Caco-2 (cell line): ENCODE data around the gene SP8. TPM values are rescaled to one million over a fixed set of nuclear protein-coding genes. Genes with fewer than 3 reads are reported as not detected.
"Not testable (repeated sequence)": the region's sequence is repeated elsewhere in the genome, so short reads cannot be mapped to it uniquely, and the experiment has no call there.

Experiments used
- Bru-seq: library from RNA; stranded (reverse); fragments of 400-500 nt; gene quantifications from one replicate; lab custom pipeline; 2021; lab: Mats Ljungman, UMichigan
- BruChase-seq, 2 experiments: library from RNA; stranded (reverse); fragments of 400-500 nt; gene quantifications; one replicate each; lab custom pipeline; 2021; lab: Mats Ljungman, UMichigan
- BruUV-seq: library from RNA; stranded (reverse); fragments of 400-500 nt; replicated peaks from 2 replicates; lab custom pipeline; 2021; lab: Mats Ljungman, UMichigan
- CTCF ChIA-PET: fragments of 300-600 bp; sonication (Branson Sonifier 250); formaldehyde crosslinking; loops from one replicate; lab custom pipeline; 2022; ENCODE audit warnings: antibody characterized with exemption; lab: Charles Lee
- POLR2A ChIA-PET: fragments of 300-600 bp; sonication (Branson Sonifier 250); formaldehyde crosslinking; loops from one replicate; lab custom pipeline; 2022; ENCODE audit warnings: antibody characterized with exemption; lab: Charles Lee
- DNase-seq, 2 experiments: peaks; one replicate each; pipeline versions ENCODE4 v3.0.0 to v3.0.0-alpha.2; 2020 to 2022
- H3K27me3 ChIP-seq: replicated peaks from 2 replicates; pipeline ENCODE4 v1.6.0; 2011; ENCODE audit warnings: low read length; ENCODE audit not compliant: control insufficient read depth, insufficient read depth
- H3K36me3 ChIP-seq: 2 replicates; pipeline ENCODE4 v1.5.1; 2011; ENCODE audit warnings: low read length; ENCODE audit not compliant: control insufficient read depth, insufficient read depth
- H3K4me1 ChIP-seq: fragments of 250-450 bp; sonication (Bioruptor Pico); 2 replicates; pipeline ENCODE4 v1.5.1; 2020; ENCODE audit warnings: mild to moderate bottlenecking
- H3K4me3 ChIP-seq: 2 replicates; pipeline ENCODE4 v1.5.1; 2011; ENCODE audit warnings: low read depth, mild to moderate bottlenecking, control low read depth, low read length
- H3K9me3 ChIP-seq: fragments of 250-450 bp; sonication (Bioruptor Pico); 2 replicates; pipeline ENCODE4 v1.5.1; 2020; ENCODE audit warnings: mild to moderate bottlenecking, moderate library complexity
- H3K27ac Mint-ChIP-seq: one replicate; pipeline ENCODE4 v1.8.0; 2022; ENCODE audit warnings: mixed read lengths; ENCODE audit not compliant: unreplicated experiment
- H3K27me3 Mint-ChIP-seq: one replicate; pipeline ENCODE4 v1.8.0; 2022; ENCODE audit warnings: mixed read lengths; ENCODE audit not compliant: insufficient read depth, unreplicated experiment
- H3K36me3 Mint-ChIP-seq: one replicate; pipeline ENCODE4 v1.8.0; 2022; ENCODE audit warnings: mild to moderate bottlenecking, mixed read lengths; ENCODE audit not compliant: insufficient read depth, unreplicated experiment
- H3K4me1 Mint-ChIP-seq: one replicate; pipeline ENCODE4 v1.8.0; 2022; ENCODE audit warnings: low read depth, mixed read lengths; ENCODE audit not compliant: unreplicated experiment
- H3K4me3 Mint-ChIP-seq: one replicate; pipeline ENCODE4 v1.8.0; 2022; ENCODE audit warnings: mild to moderate bottlenecking, moderate library complexity, mixed read lengths; ENCODE audit not compliant: unreplicated experiment
- H3K9me3 Mint-ChIP-seq: one replicate; pipeline ENCODE4 v1.8.0; 2022; ENCODE audit warnings: mixed read lengths; ENCODE audit not compliant: unreplicated experiment
- intact Hi-C: fragments of 100-400 bp; cut with micrococcal nuclease; formaldehyde crosslinking; loops from one replicate; pipeline ENCODE4 v1.10.0; 2022; ENCODE audit not compliant: unreplicated experiment
- long read RNA-seq: library from polyadenylated mRNA; stranded (forward); transcript quantifications from one replicate; pipeline ENCODE4 v2.0.0, GENCODE V29; 2022
- total RNA-seq: library from RNA; stranded (reverse); gene quantifications from 2 replicates; pipeline ENCODE4 v1.2.3, GENCODE V29; 2022
- TF ChIP-seq, protein P1 (sequence below), 2 experiments: fragments of 200-600 bp in 1 of 2; IDR thresholded peaks; 1 replicate in 1 of 2; 2 replicates in 1 of 2; pipeline versions ENCODE4 v1.5.1 to v1.8.0; 2011 to 2022; ENCODE audit warnings: antibody characterized with exemption in 1 of 2, control low read depth in 1 of 2, inconsistent platforms in 1 of 2, low read depth in 1 of 2, low read length in 1 of 2, mild to moderate bottlenecking in 1 of 2, moderate library complexity in 1 of 2; ENCODE audit not compliant: insufficient read depth in 1 of 2, severe bottlenecking in 1 of 2, unreplicated experiment in 1 of 2

SP8 gene
- total RNA-seq (13.2 and 13.3 TPM in 2 replicates), Bru-seq, nascent RNA (percentile 74 among the genes with signal in this experiment), BruChase-seq, experiment 1, labeled RNA remaining after a 2-hour chase (percentile 95 among the genes with signal in this experiment), BruChase-seq, experiment 2, labeled RNA remaining after a 6-hour chase (percentile 66 among the genes with signal in this experiment)
- long read RNA-seq, partial matches to known transcripts = 0 of 6 reads
- long read RNA-seq, other reads (novel, unspliced or antisense) = 6 of 6 reads

DNA sequence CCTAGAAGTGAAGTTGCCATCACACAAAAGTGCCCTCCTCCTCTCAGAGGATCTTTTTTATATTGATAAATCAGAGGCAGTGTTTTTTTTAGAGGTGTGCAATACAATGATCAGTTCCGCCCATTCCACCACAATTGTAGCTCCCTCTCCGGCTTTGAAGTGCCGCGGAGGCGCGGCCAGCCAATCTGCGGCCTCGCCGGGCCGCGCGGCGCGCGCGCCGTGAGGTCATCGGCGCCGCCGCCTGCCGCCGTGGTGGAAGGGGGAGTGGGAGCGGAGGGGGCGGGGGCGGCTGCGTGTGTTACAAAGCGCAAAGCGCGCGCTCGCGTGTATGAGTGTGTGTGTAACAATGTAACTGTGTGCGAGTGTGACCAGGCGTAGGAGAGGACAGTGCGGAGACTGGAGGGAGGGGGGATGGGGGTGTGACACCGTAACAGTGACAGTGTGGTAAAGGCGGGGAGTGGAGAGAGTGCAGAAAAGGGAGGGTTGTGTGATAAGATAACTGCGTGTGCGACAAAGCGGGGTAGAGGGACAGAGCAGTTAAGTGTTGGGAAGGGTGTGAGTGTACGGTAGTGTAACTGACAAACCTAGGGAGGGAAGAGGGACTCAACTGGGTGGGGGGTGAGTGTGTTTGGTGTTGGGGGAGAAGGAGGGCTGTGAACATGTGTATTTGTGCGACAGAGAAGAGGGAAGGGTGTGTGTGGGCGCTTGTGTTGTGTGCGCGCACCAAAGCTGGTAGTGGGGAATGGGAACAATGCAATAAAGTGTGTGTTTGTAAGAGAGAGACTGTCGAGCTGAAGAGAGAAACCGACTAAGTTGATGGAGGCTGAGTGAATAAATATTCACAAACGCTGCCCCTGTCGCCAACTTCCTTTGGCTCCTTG is at the start of gene SP8:
TSS of gene SP8 (minus strand) at position 108 of the 881 bp plus-strand sequence. CDS start at position 20, 88 bp downstream.
- Histone ChIP-seq H3K4me3 (peak within 1 kb of the TSS; percentile 84), H3K27me3 (no peaks in the 10 kb centered on the region; the same call in 1 of the 2 replicates), H3K36me3 (no peaks in the 10 kb centered on the region), H3K9me3 (no peaks in the 10 kb centered on the region), H3K4me1 (peaks cover 10% of the 10 kb centered on the region)
- Mint-ChIP-seq H3K27me3 (peaks cover 6% of the 10 kb centered on the region), H3K36me3 (peaks cover 19% of the 10 kb centered on the region), H3K27ac (peak within 1 kb of the TSS; percentile 66), H3K4me1 (peaks cover 29% of the 10 kb centered on the region), H3K9me3 (no peaks in the 10 kb centered on the region), H3K4me3 (peak within 1 kb of the TSS; percentile 92)
- TF ChIP-seq, protein P1, sequence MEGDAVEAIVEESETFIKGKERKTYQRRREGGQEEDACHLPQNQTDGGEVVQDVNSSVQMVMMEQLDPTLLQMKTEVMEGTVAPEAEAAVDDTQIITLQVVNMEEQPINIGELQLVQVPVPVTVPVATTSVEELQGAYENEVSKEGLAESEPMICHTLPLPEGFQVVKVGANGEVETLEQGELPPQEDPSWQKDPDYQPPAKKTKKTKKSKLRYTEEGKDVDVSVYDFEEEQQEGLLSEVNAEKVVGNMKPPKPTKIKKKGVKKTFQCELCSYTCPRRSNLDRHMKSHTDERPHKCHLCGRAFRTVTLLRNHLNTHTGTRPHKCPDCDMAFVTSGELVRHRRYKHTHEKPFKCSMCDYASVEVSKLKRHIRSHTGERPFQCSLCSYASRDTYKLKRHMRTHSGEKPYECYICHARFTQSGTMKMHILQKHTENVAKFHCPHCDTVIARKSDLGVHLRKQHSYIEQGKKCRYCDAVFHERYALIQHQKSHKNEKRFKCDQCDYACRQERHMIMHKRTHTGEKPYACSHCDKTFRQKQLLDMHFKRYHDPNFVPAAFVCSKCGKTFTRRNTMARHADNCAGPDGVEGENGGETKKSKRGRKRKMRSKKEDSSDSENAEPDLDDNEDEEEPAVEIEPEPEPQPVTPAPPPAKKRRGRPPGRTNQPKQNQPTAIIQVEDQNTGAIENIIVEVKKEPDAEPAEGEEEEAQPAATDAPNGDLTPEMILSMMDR (IDR thresholded peaks at IDR 0.05; ENCODE audit: insufficient read depth in 1 of 2, low read depth in 1 of 2, low read length in 1 of 2, severe bottlenecking in 1 of 2, unreplicated experiment in 1 of 2) = no peak
- peak; percentile 86 to 90 for DNase-seq
- POLR2A ChIA-PET = interaction anchor here (0.6 to 2.4 kb wide), 7 partner anchors 11 to 661 kb away, joined by 3 to 17 read pairs (median 5); no protein-coding TSS in a partner anchor
- CTCF ChIA-PET = interaction anchor here (0.6 to 2.5 kb wide), 6 partner anchors 9 to 713 kb away, joined by 3 to 9 read pairs (median 3); no protein-coding TSS in a partner anchor
- intact Hi-C loops = loop anchor here (1.0 to 5.0 kb wide), 4 partner anchors 10 to 640 kb away; partner anchors contain the start of gene SP4
- no TSS peak for BruUV-seq

DNA sequence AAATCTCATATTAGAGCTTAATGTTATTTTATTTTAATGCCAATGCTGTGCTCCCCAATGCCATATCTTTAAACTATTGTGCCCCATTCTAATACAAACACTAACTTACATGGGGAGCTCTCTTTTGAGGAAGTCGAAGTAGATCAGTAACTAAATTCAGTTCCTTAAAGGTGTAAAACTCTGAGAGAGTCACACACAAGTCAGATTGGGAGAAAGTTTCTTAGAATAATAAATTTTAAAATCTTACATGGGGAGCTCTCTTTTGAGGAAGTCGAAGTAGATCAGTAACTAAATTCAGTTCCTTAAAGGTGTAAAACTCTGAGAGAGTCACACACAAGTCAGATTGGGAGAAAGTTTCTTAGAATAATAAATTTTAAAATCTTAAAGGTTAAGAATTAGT is 49.7 kb upstream of the SP8 start:
- H3K9me3 Mint-ChIP-seq, CTCF ChIA-PET, H3K27me3 ChIP-seq, POLR2A ChIA-PET, H3K4me3 ChIP-seq, H3K36me3 ChIP-seq, H3K27ac Mint-ChIP-seq, H3K36me3 Mint-ChIP-seq, H3K4me3 Mint-ChIP-seq, H3K4me1 ChIP-seq, DNase-seq, H3K4me1 Mint-ChIP-seq, H3K27me3 Mint-ChIP-seq, H3K9me3 ChIP-seq: not testable (repeated sequence)
- BruUV-seq = TSS peak; percentile 57
- intact Hi-C loops = loop anchor here (10.0 kb wide), 1 partner anchor 192 kb away; no protein-coding TSS in a partner anchor

GRCh38 chr7:20835111-20835750 is 48.5 kb upstream of the SP8 start:
- H3K4me1 Mint-ChIP-seq = peaks cover 12% of the 10 kb centered on the region
- H3K27ac Mint-ChIP-seq = no peak overlapping the region
- POLR2A ChIA-PET = interaction anchor here (0.6 kb wide), 1 partner anchor 50 kb away, joined by 3 read pairs; no protein-coding TSS in a partner anchor
- Histone ChIP-seq H3K9me3 (no peaks in the 10 kb centered on the region), H3K36me3 (no peaks in the 10 kb centered on the region), H3K4me3 (peak overlapping the region; percentile 29), H3K4me1 (no peaks in the 10 kb centered on the region), H3K27me3 (no peaks in the 10 kb centered on the region)
- no peaks in the 10 kb centered on the region for H3K9me3 Mint-ChIP-seq
- intact Hi-C loops = loop anchor here (2.0 to 10.0 kb wide), 2 partner anchors 190 to 420 kb away; no protein-coding TSS in a partner anchor
- H3K27me3 Mint-ChIP-seq = peaks cover 3% of the 10 kb centered on the region
- no peaks in the 10 kb centered on the region for H3K36me3 Mint-ChIP-seq
- no TSS peak for BruUV-seq
- CTCF ChIA-PET = interaction anchor here (0.6 to 1.5 kb wide), 4 partner anchors 48 to 419 kb away, joined by 3 to 6 read pairs (median 3); partner anchors contain the start of gene SP8
- H3K4me3 Mint-ChIP-seq = peak overlapping the region; percentile 68
- TF ChIP-seq, protein P1 (IDR thresholded peaks at IDR 0.05; ENCODE audit: insufficient read depth in 1 of 2, low read depth in 1 of 2, low read length in 1 of 2, severe bottlenecking in 1 of 2, unreplicated experiment in 1 of 2) = no peak
- peak; percentile 64 to 66 for DNase-seq
